ENCODE data around the gene HOXA3. TPM values are rescaled to one million over a fixed set of nuclear protein-coding genes. Genes with fewer than 3 reads are reported as not detected.

HOXA3 gene
- total and polyA plus RNA-seq, 2 of the 13 experiments (the other 11 are each of a cell fraction or from before 2014, with no cell fraction given) = 2.9 to 4.6 TPM

GRCh38 chr7:27133409-27134231 is 18.8 kb downstream of the HOXA3 start (continued):
- TF ChIP-seq DRAP1 (CRISPR knock-in tag; IDR thresholded peaks at IDR 0.05) (no peak), ATF1 (CRISPR knock-in tag; IDR thresholded peaks at IDR 0.05) (no peak), ELF4 (CRISPR knock-in tag; IDR thresholded peaks at IDR 0.05; ENCODE audit: borderline replicate concordance) (0 out of 2 replicates have a peak, but pooled peaks have one; percentile 38), JARID2 (CRISPR knock-in tag; IDR thresholded peaks at IDR 0.05; ENCODE audit: insufficient replicate concordance) (no peak), RFXAP (CRISPR knock-in tag; IDR thresholded peaks at IDR 0.05; ENCODE audit: borderline replicate concordance) (no peak), DDIT3 (CRISPR knock-in tag; IDR thresholded peaks at IDR 0.05) (no peak), ZNF652 (CRISPR knock-in tag; IDR thresholded peaks at IDR 0.05; ENCODE audit: borderline replicate concordance, low read depth) (no peak), NRL (CRISPR knock-in tag; IDR thresholded peaks at IDR 0.05; ENCODE audit: borderline replicate concordance) (no peak), ZNF569 (CRISPR knock-in tag; IDR thresholded peaks at IDR 0.05; ENCODE audit: borderline replicate concordance) (no peak), STAG1 (CRISPR knock-in tag; IDR thresholded peaks at IDR 0.05) (peak; percentile 23; the same call in 1 of the 2 replicates), HMG20A (CRISPR knock-in tag; IDR thresholded peaks at IDR 0.05; ENCODE audit: borderline replicate concordance) (peak; percentile 79; the same call in 1 of the 2 replicates), ZFP82 (CRISPR knock-in tag; IDR thresholded peaks at IDR 0.05; ENCODE audit: borderline replicate concordance) (no peak), TFDP1 (CRISPR knock-in tag; IDR thresholded peaks at IDR 0.05; ENCODE audit: borderline replicate concordance) (no peak), BRD4 (CRISPR knock-in tag; IDR thresholded peaks at IDR 0.05) (no peak), NCOR1 (IDR thresholded peaks at IDR 0.05; ENCODE audit: borderline replicate concordance, low read length) (peak; percentile 95), RXRA (CRISPR knock-in tag; IDR thresholded peaks at IDR 0.05) (peak; percentile 93; the same call in 1 of the 2 replicates), SOX6 (IDR thresholded peaks at IDR 0.05) (no peak), SOX6 (CRISPR knock-in tag; IDR thresholded peaks at IDR 0.05) (peak; percentile 90), PHF21A (CRISPR knock-in tag; IDR thresholded peaks at IDR 0.05) (peak; percentile 44; the same call in 1 of the 2 replicates), IRX3 (CRISPR knock-in tag; IDR thresholded peaks at IDR 0.05; ENCODE audit: borderline replicate concordance, low read depth) (no peak), ZNF614 (CRISPR knock-in tag; IDR thresholded peaks at IDR 0.05; ENCODE audit: borderline replicate concordance) (peak; percentile 39; the same call in 1 of the 2 replicates), ATF4 (CRISPR knock-in tag; IDR thresholded peaks at IDR 0.05) (no peak), SMAD3 (CRISPR knock-in tag; IDR thresholded peaks at IDR 0.05) (no peak), SOX5 (CRISPR knock-in tag; IDR thresholded peaks at IDR 0.05; ENCODE audit: borderline replicate concordance) (peak; percentile 85), ZNF550 (CRISPR knock-in tag; IDR thresholded peaks at IDR 0.05; ENCODE audit: borderline replicate concordance) (no peak), ASH2L (IDR thresholded peaks at IDR 0.05; ENCODE audit: insufficient read length, low read depth, low read length) (peak; percentile 72), ZNF512 (CRISPR knock-in tag; IDR thresholded peaks at IDR 0.05) (no peak)

Measured in HepG2 (cell line).